Neuron (in vitro differentiated cells): ENCODE measurements around the gene PITPNM1.
"Not testable (repeated sequence)": the region's sequence is repeated elsewhere in the genome, so short reads cannot be mapped to it uniquely, and the experiment has no call there.

Source experiments
- H2AFZ ChIP-seq: one replicate; pipeline ENCODE4 v1.6.1; 2013; ENCODE audit warnings: low read depth, mild to moderate bottlenecking, inconsistent platforms, low read length, moderate library complexity
- H3K27me3 ChIP-seq: one replicate; pipeline ENCODE4 v1.6.1; 2013; ENCODE audit warnings: low read length; ENCODE audit not compliant: insufficient read depth
- H3K36me3 ChIP-seq: one replicate; pipeline ENCODE4 v1.6.1; 2013; ENCODE audit warnings: low read length; ENCODE audit not compliant: insufficient read depth
- H3K4me1 ChIP-seq: one replicate; pipeline ENCODE4 v1.6.1; 2013; ENCODE audit warnings: low read length; ENCODE audit not compliant: insufficient read depth
- H3K4me3 ChIP-seq: 2 replicates; pipeline ENCODE4 v1.5.1; 2013; ENCODE audit warnings: mild to moderate bottlenecking, low read length, moderate library complexity
- H3K9me3 ChIP-seq: one replicate; pipeline ENCODE4 v1.6.1; 2013; ENCODE audit warnings: low read length

Gene PITPNM1

GRCh38 chr11:67485873-67486361 lies 19.2 kb downstream of the PITPNM1 start:
- not testable (repeated sequence) for H3K9me3 ChIP-seq, H3K27me3 ChIP-seq, H3K4me3 ChIP-seq, H2AFZ ChIP-seq
- H3K4me1 ChIP-seq: peaks cover 10% of the 10 kb centered on the region
- peaks cover 23% of the 10 kb centered on the region for H3K36me3 ChIP-seq

DNA sequence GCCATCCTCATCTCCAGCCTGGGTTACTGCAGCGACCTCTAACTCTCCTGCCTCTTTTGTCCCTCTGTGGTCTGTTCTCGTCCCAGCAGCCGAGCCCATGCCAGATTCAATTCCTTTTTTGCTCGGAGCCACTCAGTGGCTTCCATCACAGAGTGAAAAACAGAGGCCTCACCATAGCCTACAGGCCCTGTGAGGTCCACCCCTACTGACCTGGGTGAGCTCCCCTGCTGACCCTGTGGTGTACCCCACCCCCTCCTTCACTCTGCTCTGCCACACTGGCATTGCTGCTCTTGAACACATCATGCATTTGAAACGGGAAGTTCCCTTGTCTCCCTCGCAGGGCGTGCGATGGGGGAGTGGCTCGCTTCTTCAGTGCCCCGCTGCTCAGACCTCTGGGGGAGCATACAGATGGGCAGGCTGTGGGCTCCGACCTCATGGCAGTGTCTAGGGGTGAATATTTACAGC lies 20.3 kb downstream of the PITPNM1 start:
- Histone ChIP-seq H3K27me3 (no peaks in the 10 kb centered on the region), H2AFZ (no peak overlapping the region), H3K4me1 (peaks cover 6% of the 10 kb centered on the region), H3K36me3 (peaks cover 14% of the 10 kb centered on the region), H3K9me3 (no peaks in the 10 kb centered on the region), H3K4me3 (no peak overlapping the region)

- no peak overlapping the region for H2AFZ ChIP-seq
- no peaks in the 10 kb centered on the region for H3K27me3 ChIP-seq
- peaks cover 11% of the 10 kb centered on the region for H3K36me3 ChIP-seq
- no peaks in the 10 kb centered on the region for H3K9me3 ChIP-seq
- peaks cover 6% of the 10 kb centered on the region for H3K4me1 ChIP-seq
- peak overlapping the region; percentile 58 for H3K4me3 ChIP-seq
Observed at GRCh38 chr11:67483831-67484665, 21.1 kb downstream of the PITPNM1 start.

GRCh38 chr11:67482827-67483798 lies 22.1 kb downstream of the PITPNM1 start, which contains the start of gene AIP:
Gene AIP (plus strand): TSS chr11:67483026. CDS start chr11:67483159, 133 bp downstream.
- peak within 1 kb of the TSS; percentile 64 for H2AFZ ChIP-seq
- H3K4me3 ChIP-seq: peak within 1 kb of the TSS; percentile 58
- H3K36me3 ChIP-seq: peaks cover 9% of the 10 kb centered on the region
- no peaks in the 10 kb centered on the region for H3K9me3 ChIP-seq
- peaks cover 6% of the 10 kb centered on the region for H3K4me1 ChIP-seq
- H3K27me3 ChIP-seq: no peaks in the 10 kb centered on the region

GRCh38 chr11:67482275-67482826 lies 22.8 kb downstream of the PITPNM1 start:
- H3K4me1 ChIP-seq: peaks cover 6% of the 10 kb centered on the region
- H3K27me3 ChIP-seq: no peaks in the 10 kb centered on the region
- no peaks in the 10 kb centered on the region for H3K9me3 ChIP-seq
- H2AFZ ChIP-seq: peak overlapping the region; percentile 64
- H3K36me3 ChIP-seq: peaks cover 5% of the 10 kb centered on the region
- peak overlapping the region; percentile 58 for H3K4me3 ChIP-seq

- H3K4me1 ChIP-seq, H3K9me3 ChIP-seq, H3K36me3 ChIP-seq, H2AFZ ChIP-seq, H3K4me3 ChIP-seq, H3K27me3 ChIP-seq: not testable (repeated sequence)
Observed at GRCh38 chr11:67477344-67478050, 27.7 kb downstream of the PITPNM1 start.

- H2AFZ ChIP-seq, H3K9me3 ChIP-seq, H3K4me3 ChIP-seq, H3K27me3 ChIP-seq, H3K36me3 ChIP-seq, H3K4me1 ChIP-seq: not testable (repeated sequence)
Observed at GRCh38 chr11:67476692-67477091, 28.5 kb downstream of the PITPNM1 start.

- H3K4me3 ChIP-seq: no peak overlapping the region
- no peaks in the 10 kb centered on the region for H3K36me3 ChIP-seq
- no peaks in the 10 kb centered on the region for H3K27me3 ChIP-seq
- no peaks in the 10 kb centered on the region for H3K9me3 ChIP-seq
- H2AFZ ChIP-seq: no peak overlapping the region
- peaks cover 9% of the 10 kb centered on the region for H3K4me1 ChIP-seq
Observed at GRCh38 chr11:67472882-67473281, 32.3 kb downstream of the PITPNM1 start.

- peaks cover 15% of the 10 kb centered on the region for H3K4me1 ChIP-seq
- no peak overlapping the region for H3K4me3 ChIP-seq
- H3K9me3 ChIP-seq: no peaks in the 10 kb centered on the region
- no peaks in the 10 kb centered on the region for H3K36me3 ChIP-seq
- H2AFZ ChIP-seq: no peak overlapping the region
- H3K27me3 ChIP-seq: no peaks in the 10 kb centered on the region
Observed at GRCh38 chr11:67470337-67471002, 34.7 kb downstream of the PITPNM1 start.

- peaks cover 15% of the 10 kb centered on the region for H3K4me1 ChIP-seq
- H3K9me3 ChIP-seq: no peaks in the 10 kb centered on the region
- no peaks in the 10 kb centered on the region for H3K36me3 ChIP-seq
- H2AFZ ChIP-seq: peak overlapping the region; percentile 48
- peak overlapping the region; percentile 51 for H3K4me3 ChIP-seq
- no peaks in the 10 kb centered on the region for H3K27me3 ChIP-seq
Observed at GRCh38 chr11:67469508-67469811, 35.7 kb downstream of the PITPNM1 start.

DNA sequence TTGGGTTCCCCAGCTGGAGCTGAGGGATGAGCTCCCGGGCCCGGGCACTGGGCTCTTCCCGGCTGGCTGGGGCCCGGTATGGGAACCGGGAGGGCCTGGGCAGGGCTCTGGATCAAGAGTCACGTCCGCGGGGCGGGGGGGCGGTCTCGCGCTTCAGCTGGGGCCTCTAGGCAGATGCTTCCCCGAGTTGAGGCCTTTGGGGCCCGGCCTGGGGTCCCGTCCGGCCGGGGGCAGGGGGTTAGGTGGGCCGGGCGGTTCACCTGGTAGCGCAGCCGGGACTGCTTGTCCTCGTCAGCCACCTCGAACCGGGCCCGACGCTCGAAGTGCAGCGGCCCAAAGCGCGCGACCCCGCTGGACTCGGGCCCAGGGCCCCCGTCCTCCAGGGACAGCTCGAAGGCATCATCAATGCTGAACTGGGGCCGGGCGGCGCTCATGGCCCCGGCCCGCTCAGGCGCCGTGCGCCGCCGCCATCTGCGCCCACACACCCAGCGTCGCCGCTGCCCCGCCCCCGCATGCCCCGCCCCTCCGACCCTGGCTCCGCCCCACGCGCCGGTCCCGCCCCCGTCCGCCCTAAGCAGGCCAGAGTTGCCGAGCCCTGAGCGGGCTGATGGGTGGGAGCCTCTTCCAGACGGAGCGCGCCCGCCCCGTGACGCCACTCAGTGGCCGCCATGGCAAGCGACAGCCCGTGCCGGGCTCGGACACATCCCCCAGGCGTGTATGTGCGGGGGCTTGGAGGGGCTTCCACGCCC lies 36.2 kb downstream of the PITPNM1 start, which contains the start of gene TMEM134:
Gene TMEM134, minus strand, starts transcription at position 493 of the 749 bp plus-strand sequence. Its CDS starts 59 bp downstream, at position 434.
- Histone ChIP-seq H2AFZ (peak within 1 kb of the TSS; percentile 48), H3K4me3 (peak within 1 kb of the TSS; percentile 86), H3K27me3 (no peaks in the 10 kb centered on the region), H3K4me1 (peaks cover 18% of the 10 kb centered on the region), H3K9me3 (no peaks in the 10 kb centered on the region), H3K36me3 (no peaks in the 10 kb centered on the region)
